Activated CD8-positive, alpha-beta memory T cell treated with anti-CD3 and anti-CD28 coated beads, Interleukin-2, amount 50 U/mL, for 1 hour (primary cell): ENCODE data around the gene SRA1.
"Not testable (repeated sequence)": the region's sequence is repeated elsewhere in the genome, so short reads cannot be mapped to it uniquely, and the experiment has no call there.

Experiments used
- DNase-seq: peaks from one replicate; pipeline ENCODE4 v3.0.0-alpha.2; 2020; ENCODE audit errors: extremely low read depth

Gene SRA1

GRCh38 chr5:140557136-140557805 is at the start of gene SRA1:
TSS of gene SRA1 (minus strand) at chr5:140557473. CDS start at chr5:140557452, 21 bp downstream.
- no peak for DNase-seq

GRCh38 chr5:140607031-140607430 is 49.8 kb upstream of the SRA1 start:
- DNase-seq = no peak

- DNase-seq = no peak
Observed at GRCh38 chr5:140605879-140606278, 48.6 kb upstream of the SRA1 start.

GRCh38 chr5:140603734-140604133 is 46.5 kb upstream of the SRA1 start:
- DNase-seq = no peak

GRCh38 chr5:140603446-140603698 is 46.1 kb upstream of the SRA1 start:
- not testable (repeated sequence) for DNase-seq

GRCh38 chr5:140602147-140602546 is 44.9 kb upstream of the SRA1 start:
- no peak for DNase-seq

- DNase-seq = no peak
Observed at GRCh38 chr5:140600096-140600495, 42.8 kb upstream of the SRA1 start.

GRCh38 chr5:140598836-140599235 is 41.6 kb upstream of the SRA1 start:
- DNase-seq = no peak

- no peak for DNase-seq
Observed at GRCh38 chr5:140596321-140596741, 39.1 kb upstream of the SRA1 start.

GRCh38 chr5:140595538-140596300 is 38.4 kb upstream of the SRA1 start:
- DNase-seq = no peak

GRCh38 chr5:140594169-140594568 is 36.9 kb upstream of the SRA1 start:
- no peak for DNase-seq

GRCh38 chr5:140593070-140593469 is 35.8 kb upstream of the SRA1 start:
- not testable (repeated sequence) for DNase-seq

- no peak for DNase-seq
Observed at GRCh38 chr5:140591747-140592372, 34.6 kb upstream of the SRA1 start.

GRCh38 chr5:140590861-140591260 is 33.6 kb upstream of the SRA1 start:
- DNase-seq = no peak

- DNase-seq = no peak
Observed at GRCh38 chr5:140588311-140589070, 31.2 kb upstream of the SRA1 start.

- no peak for DNase-seq
Observed at GRCh38 chr5:140587495-140587894, 30.2 kb upstream of the SRA1 start.

GRCh38 chr5:140579188-140579747 is 22.0 kb upstream of the SRA1 start:
- DNase-seq = not testable (repeated sequence)

- no peak for DNase-seq
Observed at GRCh38 chr5:140576776-140577201, 19.5 kb upstream of the SRA1 start.

- no peak for DNase-seq
Observed at GRCh38 chr5:140575309-140575708, 18.0 kb upstream of the SRA1 start.

GRCh38 chr5:140574165-140574564 is 16.9 kb upstream of the SRA1 start:
- no peak for DNase-seq

GRCh38 chr5:140573683-140574082 is 16.4 kb upstream of the SRA1 start:
- DNase-seq = no peak

GRCh38 chr5:140571105-140571504 is 13.8 kb upstream of the SRA1 start:
- no peak for DNase-seq
